ENCODE results near the gene ALB. TPM values are rescaled to one million over a fixed set of nuclear protein-coding genes. Genes with fewer than 3 reads are reported as not detected.

ALB gene
- total RNA-seq, 2 donors from 2014 or later: 391 to 538 TPM

DNA sequence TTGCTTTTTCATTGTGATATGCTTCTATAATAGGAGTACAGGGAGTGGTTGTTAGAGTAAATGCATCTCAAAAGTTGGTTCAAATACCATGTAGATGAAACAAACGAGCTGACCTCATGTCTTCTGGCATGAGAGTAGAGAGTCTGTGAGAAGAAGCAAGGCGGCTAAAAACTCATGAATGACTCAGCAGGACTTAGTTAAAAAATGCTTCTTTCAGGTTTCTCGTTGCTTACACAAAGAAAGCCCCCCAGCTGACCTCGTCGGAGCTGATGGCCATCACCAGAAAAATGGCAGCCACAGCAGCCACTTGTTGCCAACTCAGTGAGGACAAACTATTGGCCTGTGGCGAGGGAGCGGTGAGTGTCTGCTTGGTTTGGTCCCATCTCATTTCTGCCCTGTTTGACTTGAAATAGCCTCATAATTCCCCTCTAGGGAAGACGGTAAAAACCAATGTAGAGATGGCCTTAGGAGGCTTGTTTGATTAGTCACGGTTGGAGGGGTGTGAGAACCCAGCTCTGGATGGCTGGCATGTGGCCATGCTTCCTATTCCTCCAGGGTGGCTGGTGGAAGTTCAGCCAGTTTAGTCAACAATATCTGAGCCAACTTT is 46.4 kb downstream of the ALB start:
- DNase-seq: peak; percentile 24 to 57 (median 40)

GRCh38 chr4:73451404-73451803 is 47.3 kb downstream of the ALB start:
- ATAC-seq: peak; percentile 38
- intact Hi-C loops (cut with DNase I): no loop called here
- WGBS, 2 donors: 29 to 34% methylated on average over 3 of the region's 3 CpGs
- peak in 2 of 4 donors; percentile 29 to 52 for DNase-seq
- TF ChIP-seq POLR2A (IDR thresholded peaks at IDR 0.05) (no peak), CTCF (IDR thresholded peaks at IDR 0.05) (no peak)
- Histone ChIP-seq H3K27me3 (no peaks in the 10 kb centered on the region), H3K9me3 (no peaks in the 10 kb centered on the region), H3K27ac (peak overlapping the region in 1 of 4 donors; percentile 1), H3K4me1 (peaks cover 18% of the 10 kb centered on the region), H3K4me3 (no peak overlapping the region), H3K36me3 (replicated peaks in 1 of 2; ENCODE audit: insufficient read depth in 1 of 2, low read depth in 2 of 2) (no peaks in the 10 kb centered on the region)

More for the DNA sequence above, 46.4 kb downstream of the ALB start:
- no peak for ATAC-seq
- H3K27ac ChIP-seq: no peak overlapping the region
- H3K4me3 ChIP-seq: no peak overlapping the region
- no peaks in the 10 kb centered on the region for H3K36me3 ChIP-seq (replicated peaks in 1 of 2; ENCODE audit: insufficient read depth in 1 of 2, low read depth in 2 of 2)
- H3K4me1 ChIP-seq: peaks cover 18% of the 10 kb centered on the region
- intact Hi-C loops (cut with DNase I): no loop called here
- no peaks in the 10 kb centered on the region for H3K9me3 ChIP-seq
- H3K27me3 ChIP-seq: no peaks in the 10 kb centered on the region
- TF ChIP-seq POLR2A (IDR thresholded peaks at IDR 0.05) (no peak), CTCF (IDR thresholded peaks at IDR 0.05) (no peak)
- WGBS, 2 donors: 65 to 70% methylated on average over 9 of the region's 9 CpGs

DNA sequence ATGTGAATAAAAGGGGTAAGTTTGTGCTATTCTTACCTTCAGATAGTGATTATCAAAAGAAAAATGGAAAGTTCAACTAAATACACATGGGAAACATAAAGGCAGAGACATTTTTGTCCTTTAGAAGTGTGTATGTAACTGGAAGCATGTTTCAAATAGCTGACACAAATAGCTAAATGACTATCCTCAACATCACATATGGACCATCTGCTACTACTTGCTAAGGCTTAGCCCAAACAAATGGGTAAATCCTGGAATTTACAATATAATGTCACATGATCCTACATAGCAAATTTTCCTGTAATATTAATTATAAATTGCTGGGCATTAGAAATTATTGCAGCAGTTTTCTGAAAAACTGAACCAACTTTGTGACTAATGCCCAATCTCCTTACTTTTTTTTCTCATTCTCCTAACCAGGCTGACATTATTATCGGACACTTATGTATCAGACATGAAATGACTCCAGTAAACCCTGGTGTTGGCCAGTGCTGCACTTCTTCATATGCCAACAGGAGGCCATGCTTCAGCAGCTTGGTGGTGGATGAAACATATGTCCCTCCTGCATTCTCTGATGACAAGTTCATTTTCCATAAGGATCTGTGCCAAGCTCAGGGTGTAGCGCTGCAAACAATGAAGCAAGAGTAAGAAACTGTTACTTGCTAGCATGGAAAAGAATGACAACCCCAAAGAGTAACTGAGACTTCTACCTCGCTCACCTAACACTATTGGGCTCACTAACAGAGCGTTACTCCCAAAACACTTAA is 48.1 kb downstream of the ALB start:
- H3K4me3 ChIP-seq: no peak overlapping the region
- peaks cover 18% of the 10 kb centered on the region for H3K4me1 ChIP-seq
- no peaks in the 10 kb centered on the region for H3K27me3 ChIP-seq
- H3K36me3 ChIP-seq (replicated peaks in 1 of 2; ENCODE audit: insufficient read depth in 1 of 2, low read depth in 2 of 2): no peaks in the 10 kb centered on the region
- H3K9me3 ChIP-seq: no peaks in the 10 kb centered on the region
- TF ChIP-seq POLR2A (IDR thresholded peaks at IDR 0.05): no peak
- TF ChIP-seq CTCF (IDR thresholded peaks at IDR 0.05): no peak
- H3K27ac ChIP-seq: peak overlapping the region in 1 of 4 donors; percentile 1
- no peak for DNase-seq
- ATAC-seq: no peak
- 86 to 99% methylated on average over 4 of the region's 4 CpGs for WGBS, 2 donors
- intact Hi-C loops (cut with DNase I): no loop called here

GRCh38 chr4:73452953-73453700 is 49.0 kb downstream of the ALB start:
- Histone ChIP-seq H3K9me3 (no peaks in the 10 kb centered on the region), H3K27ac (peak overlapping the region; percentile 18 to 42 (median 26)), H3K27me3 (no peaks in the 10 kb centered on the region), H3K36me3 (replicated peaks in 1 of 2; ENCODE audit: insufficient read depth in 1 of 2, low read depth in 2 of 2) (no peaks in the 10 kb centered on the region), H3K4me1 (peaks cover 18% of the 10 kb centered on the region), H3K4me3 (no peak overlapping the region)
- DNase-seq (no peak), ATAC-seq (peak; percentile 63)
- WGBS, 2 donors: 20 to 27% methylated on average over 2 of the region's 2 CpGs
- intact Hi-C loops (cut with DNase I): no loop called here
- no peak for TF ChIP-seq CTCF (IDR thresholded peaks at IDR 0.05)
- no peak for TF ChIP-seq POLR2A (IDR thresholded peaks at IDR 0.05)

Measured in body of pancreas (tissue), 4 donors.